ENCODE results near the gene SLC22A31.

Gene SLC22A31

DNA sequence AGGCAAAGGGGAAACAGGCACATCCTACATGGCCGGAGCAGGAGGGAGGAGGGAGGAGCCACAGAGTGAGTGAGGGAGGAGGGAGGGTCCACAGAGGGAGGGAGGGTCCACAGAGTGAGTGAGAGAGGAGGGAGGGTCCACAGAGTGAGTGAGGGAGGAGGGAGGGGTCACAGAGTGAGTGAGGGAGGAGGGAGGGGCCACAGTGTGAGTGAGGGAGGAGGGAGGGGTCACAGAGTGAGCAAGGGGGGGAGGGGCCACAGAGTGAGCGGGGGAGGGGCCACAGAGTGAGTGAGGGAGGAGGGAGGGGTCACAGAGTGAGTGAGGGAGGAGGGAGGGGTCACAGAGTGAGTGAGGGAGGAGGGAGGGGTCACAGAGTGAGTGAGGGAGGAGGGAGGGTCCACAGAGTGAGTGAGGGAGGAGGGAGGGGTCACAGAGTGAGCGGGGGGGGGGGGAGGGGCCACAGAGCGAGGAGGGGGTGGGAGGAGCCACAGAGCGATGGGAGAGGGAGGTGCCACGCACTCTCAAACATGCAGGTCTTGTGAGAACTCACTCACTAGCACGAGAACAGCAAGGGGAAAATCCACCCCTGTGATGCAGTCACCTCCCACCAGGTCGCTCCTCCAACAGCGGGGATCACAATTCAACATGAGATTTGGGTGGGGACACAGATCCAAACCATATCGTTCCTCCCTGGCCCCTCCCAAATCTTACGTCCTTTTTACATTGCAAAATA lies 53.1 kb downstream of the SLC22A31 start:
- no peak for DNase-seq

DNA sequence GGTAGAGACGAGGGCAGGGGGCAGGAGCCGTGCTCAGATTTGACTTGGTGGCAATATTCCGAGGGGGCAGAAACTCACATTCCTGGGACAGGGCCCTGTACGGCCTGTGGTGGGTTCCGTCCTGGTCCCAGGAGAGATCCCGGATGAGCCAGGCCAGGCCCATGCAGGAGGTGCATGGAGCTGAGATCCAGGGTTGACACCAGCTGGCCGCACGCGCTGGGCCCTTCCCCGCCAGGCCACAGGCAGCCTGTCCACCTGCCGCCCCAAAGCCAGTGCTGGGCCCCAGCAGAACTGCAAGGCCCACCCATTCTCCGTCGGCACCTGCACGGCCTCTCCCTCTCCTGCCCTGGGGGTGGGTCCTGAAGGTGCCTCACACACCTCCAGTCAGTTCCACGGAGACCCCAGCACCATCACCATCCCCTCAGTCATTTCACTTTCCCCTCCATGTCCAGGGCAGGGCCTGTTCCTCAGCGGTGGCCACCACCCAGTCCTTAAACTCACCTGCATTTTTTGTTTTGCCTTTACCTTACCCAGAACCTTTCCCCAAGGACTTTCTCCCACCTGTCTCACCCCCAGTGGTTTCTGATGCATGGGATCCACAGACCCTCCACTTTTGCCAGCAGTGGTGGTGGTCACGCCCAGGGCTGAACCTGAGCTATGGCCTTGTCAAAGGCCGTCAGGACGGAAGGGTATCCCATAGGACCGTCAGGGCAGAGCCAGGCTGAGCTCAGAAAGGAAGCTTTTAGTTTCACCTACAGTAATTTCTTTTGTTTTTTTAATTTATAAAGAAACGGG lies 53.9 kb downstream of the SLC22A31 start:
- DNase-seq = no peak
